ENCODE data around the gene CRMP1.
"Not testable (repeated sequence)": the region's sequence is repeated elsewhere in the genome, so short reads cannot be mapped to it uniquely, and the experiment has no call there.

CRMP1 gene

DNA sequence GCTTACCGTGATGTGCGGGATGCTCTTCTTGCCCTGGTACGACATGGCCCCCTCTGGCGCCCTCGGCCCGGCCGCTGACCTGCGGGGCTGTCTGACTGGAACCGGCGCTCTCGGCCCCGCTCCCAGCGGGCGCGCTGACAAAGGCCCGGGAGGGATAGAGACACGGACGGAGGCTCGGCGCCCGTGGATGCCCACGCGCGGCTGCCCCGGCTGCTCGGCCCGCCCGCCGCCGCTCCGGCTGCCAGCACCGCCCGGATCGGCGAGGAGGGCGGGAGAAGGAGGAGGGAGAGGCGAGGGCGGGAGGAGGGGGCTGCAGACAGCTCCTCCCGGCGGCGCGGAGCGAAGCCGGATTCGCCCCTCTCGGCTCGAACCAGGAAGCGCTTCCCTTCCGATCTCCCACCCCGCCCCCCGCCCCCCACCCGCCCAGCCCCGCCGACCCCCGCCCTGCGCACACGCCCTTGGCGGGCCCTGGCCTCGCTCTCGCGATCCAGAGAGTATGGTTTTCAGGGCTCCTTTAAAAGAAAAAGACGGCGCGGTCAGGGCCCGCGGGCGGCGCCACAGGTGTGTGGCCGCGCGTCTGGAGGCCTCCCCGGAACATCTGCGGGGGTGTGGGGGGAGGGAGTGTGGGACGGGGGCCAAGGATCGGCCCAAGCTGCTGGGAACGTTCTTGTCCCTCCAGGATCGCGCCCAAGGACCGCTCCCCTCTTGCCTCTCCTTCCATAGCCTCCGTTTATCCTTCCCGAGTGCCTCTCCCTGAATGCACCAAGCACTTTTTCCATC, 4.5 kb downstream of the CRMP1 start:
- DNase-seq (ENCODE audit: low read depth) = no peak

DNA sequence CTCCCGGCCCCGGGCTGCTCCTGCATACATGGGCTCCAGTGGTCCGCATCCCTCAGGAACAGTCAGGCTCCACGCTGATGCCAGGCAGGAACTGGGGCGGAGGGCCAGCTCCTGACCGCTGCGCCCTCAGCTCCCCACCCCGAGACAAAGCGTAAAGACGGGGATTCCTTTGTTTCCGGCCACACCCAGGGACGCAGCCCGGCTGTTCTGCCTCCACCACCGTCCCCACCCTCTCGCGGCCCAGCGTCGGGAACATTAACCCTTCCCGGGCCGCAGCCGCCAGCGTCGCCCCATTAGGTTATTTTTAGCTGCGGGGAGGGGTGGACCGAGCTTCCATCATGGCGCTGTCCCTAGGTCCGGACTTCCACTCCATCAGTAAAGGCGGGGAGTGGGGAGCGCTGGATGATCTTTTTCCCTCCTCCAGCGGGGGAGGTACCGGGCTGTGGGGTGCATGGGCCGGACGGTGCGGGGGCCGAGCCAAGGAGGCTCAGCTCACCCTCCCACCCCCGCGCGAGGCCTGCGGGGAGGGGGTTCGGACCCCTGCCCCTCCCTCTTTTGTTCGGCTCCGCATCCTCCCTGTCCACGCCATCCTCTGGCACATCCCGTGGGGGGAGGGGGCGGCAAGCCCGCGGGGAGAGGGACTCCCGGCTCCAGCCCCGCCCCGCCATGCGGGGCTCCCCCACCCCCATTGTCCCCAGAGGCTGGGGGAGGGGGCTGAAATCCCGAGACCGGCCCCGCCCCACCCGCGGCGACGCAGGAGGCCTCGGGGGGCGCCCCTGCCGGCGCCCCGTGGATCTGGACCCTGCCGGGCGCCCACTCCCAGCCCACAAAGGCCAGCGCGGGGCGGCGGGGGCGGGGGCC, 5.3 kb downstream of the CRMP1 start:
- DNase-seq (ENCODE audit: low read depth) = no peak

DNA sequence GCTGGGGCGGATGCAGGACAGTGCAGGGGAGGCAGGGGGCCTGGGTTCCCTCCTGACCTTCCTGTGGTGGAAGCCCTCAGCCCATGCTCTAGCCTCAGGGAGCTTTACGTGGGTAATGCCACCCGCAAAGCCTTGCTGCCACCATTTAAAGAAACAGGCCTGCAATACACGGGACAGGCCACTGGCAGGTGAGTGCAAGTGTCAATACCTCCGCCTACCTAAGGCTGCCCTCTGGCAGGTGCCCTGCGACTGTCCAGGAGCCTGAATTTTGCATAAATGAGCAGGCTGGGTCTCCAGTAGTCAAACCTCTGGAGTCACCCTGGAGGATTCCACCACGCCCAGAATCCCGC, 5.9 kb downstream of the CRMP1 start:
- no peak for DNase-seq (ENCODE audit: low read depth)

DNA sequence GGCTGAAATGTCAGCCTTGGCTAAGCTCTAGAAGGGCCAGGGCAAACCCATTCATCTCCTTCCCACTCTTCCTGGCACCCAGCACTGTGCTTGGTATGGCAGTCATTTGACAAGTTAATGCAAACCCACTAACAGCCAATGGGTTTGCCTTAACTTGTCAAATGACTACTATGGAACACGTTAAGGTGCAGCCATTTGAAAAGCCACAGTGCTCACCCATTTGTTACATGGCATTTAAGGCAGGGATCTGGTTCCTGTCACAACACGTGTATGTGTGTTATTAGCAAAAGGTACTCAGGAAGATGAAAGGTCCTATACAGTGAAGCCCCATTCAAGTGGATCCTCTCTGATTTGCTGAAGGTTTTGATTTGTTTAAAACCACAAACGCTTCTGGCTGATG, 7.2 kb downstream of the CRMP1 start:
- DNase-seq (ENCODE audit: low read depth) = no peak

DNA sequence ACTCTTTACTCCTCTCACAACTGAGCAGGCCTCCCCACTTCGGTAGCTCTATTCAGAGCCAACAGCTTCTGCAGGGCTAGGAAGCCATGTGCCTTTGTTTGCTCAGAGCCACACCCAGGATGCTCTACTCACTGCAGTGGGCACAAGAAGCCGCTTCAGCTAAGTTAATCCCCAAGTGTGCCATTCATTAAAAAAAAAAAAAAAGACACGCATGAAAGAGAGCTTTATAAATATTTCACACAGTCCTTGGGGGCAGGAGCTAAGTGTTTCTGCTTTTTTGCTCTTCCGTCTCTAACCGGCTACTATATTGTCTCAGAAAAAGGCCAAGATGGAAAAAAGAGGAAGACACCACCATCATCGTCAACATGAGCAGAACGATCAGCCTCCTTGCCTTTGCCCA, 8.1 kb downstream of the CRMP1 start:
- DNase-seq (ENCODE audit: low read depth) = no peak

DNA sequence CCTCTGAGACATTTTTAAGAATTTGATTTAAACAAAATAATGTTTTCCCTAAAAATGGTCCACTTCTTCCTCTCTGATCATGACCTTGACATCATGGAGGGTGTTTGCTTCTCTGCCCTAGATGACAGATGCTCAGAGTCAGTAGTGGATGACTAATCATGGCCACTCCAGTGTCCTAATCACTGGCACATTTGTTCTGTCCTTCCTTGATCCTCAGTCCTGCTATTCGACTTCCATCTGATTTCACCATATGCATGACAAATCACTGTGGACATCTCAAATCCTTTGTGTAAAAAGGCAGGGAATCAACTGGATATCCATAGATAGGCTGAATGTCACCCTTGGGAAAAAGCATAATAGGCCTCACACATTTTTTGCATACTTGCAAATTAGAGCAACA, 9.0 kb downstream of the CRMP1 start:
- no peak for DNase-seq (ENCODE audit: low read depth)

DNA sequence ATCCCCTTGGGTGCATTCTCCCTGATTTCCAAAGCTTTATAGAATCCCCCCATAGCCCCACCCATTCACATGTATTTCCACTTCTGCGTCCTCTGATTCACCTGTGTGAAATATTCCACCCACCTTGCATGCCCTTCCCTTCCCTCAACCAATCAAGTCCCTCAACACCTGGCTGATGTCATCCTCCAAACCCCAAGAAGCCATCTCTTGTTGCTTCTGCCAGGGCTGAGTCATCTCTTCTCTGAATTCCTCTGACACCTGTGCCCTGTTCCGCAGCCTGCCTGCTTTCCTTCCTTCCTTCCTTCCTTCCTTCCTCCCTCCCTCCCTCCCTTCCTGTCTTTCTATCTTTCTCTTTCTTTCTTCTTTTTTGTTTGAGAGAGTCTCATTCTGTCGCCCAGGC, 9.9 kb downstream of the CRMP1 start:
- no peak for DNase-seq (ENCODE audit: low read depth)

DNA sequence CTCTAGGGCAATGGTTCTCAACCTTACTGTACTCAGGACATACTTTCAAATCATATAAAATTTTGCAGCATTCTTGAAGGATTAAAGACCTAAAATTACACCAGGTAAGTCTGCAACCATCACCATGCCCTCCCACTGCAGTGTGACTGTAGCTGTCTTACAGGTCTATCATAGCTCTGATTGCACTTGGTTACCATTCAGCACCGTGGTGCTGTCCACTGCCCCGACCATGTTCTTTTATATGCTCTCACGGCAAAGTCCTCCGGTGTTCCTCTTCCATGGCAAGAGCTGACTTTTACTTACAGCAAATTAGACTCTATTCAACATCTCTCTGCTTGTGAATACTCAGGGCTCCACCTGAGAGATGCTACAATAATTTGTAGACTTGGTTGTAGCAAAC, 11.5 kb downstream of the CRMP1 start:
- no peak for DNase-seq (ENCODE audit: low read depth)

DNA sequence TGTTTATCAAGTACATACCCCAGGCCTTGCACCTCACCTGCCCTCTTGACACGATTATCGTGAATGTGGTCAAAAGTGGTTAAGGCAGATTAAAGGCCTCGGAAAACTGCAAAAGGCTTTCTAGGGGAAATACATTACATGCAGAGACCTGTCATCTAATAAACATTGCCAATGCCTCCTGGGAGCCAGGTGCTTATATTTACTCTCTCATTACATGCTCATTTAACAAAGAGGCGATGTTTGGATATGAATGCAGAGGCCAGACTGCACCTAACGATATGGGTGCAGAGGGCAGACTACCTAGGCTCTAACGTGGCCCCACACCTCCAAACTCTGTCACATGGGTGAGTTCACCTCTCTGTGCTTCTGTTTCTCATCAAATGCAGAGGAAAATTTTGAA, 14.5 kb downstream of the CRMP1 start:
- no peak for DNase-seq (ENCODE audit: low read depth)

DNA sequence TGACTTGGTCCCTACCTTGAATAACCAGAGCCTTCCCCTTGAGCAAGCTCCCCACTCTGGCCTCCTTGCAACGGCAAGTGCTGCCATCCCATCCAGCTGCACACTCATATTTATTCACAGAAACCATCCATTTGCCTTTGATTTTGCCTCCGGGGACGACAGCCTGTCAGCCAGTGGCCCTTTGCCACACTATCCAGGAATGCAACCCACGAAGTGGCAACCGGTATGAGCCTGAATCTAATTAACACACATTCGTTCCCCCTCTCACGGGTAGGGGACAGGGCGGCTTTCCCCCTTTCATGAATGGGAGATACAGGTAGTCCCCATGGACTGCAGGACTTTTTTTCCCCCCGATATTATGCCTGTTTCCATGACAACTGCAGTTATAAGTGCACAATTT, 15.5 kb downstream of the CRMP1 start:
- no peak for DNase-seq (ENCODE audit: low read depth)

DNA sequence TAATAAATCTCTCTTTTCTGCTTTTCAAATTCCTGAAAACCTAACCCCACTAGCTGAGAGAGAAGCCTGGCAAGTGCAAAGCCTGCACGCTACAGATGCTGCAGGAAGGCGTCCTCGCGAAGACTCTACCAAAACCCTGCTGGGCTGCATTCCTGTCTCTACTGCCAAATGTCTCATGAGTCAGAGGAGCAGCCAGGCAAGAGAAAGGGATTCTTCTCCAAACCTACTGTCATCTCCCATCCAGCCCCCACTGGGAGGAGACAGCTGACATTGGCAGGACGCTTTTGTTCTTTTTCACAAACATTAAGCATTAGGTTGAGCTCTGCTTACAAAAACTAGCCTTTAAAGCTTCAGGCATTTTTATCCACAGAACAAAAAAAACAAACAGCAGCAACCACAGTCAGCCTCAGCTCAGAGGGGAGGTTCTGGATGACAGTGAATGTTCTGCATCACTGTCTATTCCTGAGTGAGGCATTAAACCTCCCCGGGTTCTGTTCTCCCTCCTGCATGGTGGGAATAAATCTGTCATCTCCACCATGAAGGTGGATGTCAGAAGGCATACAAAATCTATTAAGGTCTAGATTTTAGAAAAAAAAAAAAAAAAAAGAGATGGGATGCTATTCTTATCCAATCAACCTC, 18.0 kb downstream of the CRMP1 start:
- peak; percentile 28 for DNase-seq (ENCODE audit: low read depth)

DNA sequence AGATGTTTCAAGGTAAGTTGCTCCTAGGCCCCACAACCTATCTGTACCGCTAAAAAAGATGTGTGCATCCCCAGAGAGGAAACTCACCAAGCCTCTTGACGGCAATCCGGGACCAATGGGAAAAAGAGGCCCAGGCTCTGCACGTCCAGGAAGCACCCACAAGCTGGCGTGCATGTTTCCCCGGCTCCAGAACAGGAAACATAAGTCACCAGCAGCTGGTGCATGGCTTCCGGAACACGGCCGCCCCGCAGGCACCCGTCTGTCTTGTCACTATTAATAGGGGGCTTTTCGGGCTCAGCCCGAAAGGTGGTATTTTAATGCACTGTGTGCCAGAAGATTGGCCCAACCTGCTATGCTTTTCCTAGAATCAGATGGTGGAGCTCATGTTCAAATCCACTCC, 22.2 kb downstream of the CRMP1 start:
- no peak for DNase-seq (ENCODE audit: low read depth)

DNA sequence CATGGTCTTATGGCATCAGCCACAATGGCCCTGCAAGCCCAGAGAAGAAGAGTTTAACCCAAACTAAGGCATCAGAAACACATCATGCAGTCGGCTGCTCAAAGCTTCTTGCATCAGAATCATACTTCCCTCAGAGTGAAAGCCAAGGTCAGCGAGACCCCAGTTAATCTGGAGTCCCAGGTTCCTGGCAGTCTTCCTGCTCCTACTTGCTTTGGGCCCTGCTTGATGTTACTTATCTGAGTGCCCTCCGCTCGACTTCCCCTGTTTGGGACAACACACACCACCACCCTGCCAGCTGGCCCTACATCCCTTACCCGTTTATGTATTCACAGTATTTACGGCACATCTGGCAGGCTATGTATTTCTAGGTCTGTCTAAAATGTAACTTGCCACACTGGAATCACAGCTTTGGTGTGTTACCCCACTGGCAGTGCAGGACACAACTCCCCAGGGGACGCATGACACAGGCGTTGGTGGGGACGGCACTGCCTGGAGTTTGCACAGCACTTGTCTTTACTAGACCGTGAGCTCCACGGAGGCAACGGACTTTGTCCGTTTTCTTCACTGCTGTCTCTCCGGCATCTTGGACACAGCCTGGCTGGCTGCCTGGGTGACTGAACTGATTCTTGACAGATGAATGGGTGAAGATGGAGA, 22.8 kb downstream of the CRMP1 start:
- no peak for DNase-seq (ENCODE audit: low read depth)

DNA sequence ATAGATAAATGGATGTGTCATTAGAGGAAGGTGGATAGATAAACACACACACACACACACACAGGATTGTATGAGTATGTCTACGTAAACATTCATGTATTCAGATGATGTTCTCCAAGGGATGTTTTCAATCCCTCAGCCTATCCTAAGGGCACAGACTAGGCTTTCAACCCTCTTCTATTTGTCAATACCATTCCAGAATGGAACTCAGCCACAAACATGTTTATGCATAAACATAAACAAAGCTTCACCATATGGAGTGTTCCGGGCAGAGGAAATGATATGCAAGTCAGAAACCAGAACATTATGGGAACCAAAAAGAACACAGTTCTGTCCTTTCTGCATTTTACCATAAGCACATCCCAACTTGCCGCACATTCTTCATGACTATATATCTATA, 25.0 kb downstream of the CRMP1 start:
- no peak for DNase-seq (ENCODE audit: low read depth)

DNA sequence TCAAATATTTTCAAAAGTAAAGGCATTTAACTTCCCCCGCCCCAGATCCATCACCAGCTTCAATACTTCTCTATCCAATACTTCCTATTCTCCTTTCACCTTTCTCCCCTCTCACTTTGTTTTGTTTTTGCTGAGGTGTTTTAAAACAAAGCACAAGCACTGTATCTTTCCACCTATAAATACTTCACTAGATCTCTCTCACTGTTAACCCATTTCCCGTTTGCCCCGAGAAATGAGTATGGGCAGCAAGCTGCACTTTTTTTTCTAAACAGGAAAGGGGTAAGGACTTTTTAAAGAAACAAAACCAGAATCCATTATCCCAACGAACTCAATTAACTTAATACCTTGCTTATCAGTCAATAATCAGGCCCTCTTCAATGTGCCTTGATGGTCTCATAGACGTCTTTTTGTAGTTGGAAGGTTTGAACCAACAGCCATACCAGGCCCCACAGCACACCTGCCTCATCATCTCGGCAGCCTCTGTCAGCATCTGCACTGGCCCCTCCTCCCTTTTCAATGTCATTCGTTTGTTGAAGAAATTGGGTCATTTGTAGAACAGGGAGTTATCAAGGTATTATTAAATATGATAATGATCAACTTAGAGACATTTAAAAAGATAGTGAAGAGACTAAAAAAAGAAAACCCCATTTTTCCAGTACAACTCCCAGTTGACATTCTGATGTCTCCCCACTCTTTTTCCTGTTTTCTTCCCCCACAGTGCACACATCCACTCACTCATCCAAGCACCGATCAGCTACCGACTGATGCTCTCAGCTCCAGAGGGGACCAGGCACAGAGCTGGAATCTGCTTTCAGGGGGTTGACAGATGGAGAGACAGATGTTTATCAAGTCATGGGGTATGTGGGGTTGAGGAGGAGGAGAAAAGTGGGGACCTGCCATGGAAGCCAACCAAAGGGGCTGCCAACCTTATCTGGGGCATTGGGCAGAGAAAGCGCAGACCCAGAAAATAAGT, 25.8 kb downstream of the CRMP1 start:
- DNase-seq (ENCODE audit: low read depth) = no peak

DNA sequence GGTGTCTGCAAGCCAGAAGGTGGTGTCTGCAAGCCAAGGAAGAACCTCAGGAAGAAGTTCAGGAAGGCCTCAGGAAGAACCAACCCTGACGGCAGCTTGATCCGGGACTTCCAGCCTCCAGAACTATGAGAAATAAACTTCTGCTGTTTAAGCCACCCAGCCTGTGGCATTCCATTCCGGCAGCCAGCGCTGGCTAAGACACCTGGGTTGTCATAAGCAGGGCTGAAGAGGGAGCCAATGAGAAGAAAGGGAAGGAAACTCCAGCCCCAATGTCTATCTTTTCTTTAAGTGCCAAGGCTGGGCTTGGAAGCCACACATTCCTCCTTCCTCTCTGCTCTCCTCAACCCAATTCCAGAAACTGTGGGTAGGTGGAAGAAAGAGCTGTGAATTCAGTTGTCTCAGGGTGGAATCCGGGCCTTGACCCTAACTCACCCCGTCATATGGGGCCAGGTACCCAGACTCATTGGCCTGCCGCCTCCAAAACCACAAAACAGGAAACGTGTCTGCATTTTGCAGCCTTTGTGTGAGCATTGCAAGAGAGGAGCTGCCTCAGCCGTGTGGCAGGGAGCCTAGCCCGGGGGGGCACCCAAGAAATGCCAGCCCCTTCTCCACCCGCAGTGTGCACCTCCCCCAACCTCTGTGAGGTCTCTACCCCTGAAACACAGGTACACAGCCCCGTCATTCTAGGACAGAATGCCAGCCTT, 26.8 kb downstream of the CRMP1 start:
- DNase-seq (ENCODE audit: low read depth) = no peak

DNA sequence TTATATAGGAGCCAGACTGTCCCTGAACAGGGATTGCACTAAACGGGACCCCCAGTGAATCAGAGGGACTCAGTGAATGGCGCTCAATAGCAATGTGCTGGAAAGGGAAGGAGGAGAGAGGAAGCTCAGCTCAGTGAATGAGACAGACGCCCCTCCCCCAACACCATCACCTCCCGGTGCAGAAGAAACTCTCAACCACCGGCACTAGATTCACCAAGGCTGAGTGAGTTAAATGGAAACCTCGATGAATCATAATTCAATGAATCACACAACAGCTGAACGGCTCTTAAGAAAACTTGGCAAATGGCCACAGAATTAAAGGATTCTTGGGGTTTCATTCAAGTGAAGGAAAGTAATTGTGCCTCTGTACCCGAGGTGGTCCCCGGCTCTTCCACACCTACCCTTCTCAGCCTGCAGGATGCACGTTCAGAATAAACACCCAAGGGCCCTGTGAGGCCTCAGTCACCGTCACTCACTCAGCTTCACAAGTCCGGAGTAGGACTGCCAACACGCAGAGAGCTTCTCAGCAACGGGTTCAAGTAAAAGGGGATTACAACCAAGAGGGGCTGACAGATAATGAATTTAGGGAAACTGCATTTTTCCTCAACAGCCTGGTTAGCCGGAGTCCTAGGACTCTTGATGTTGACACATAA, 29.3 kb downstream of the CRMP1 start:
- peak; percentile 21 for DNase-seq (ENCODE audit: low read depth)

DNA sequence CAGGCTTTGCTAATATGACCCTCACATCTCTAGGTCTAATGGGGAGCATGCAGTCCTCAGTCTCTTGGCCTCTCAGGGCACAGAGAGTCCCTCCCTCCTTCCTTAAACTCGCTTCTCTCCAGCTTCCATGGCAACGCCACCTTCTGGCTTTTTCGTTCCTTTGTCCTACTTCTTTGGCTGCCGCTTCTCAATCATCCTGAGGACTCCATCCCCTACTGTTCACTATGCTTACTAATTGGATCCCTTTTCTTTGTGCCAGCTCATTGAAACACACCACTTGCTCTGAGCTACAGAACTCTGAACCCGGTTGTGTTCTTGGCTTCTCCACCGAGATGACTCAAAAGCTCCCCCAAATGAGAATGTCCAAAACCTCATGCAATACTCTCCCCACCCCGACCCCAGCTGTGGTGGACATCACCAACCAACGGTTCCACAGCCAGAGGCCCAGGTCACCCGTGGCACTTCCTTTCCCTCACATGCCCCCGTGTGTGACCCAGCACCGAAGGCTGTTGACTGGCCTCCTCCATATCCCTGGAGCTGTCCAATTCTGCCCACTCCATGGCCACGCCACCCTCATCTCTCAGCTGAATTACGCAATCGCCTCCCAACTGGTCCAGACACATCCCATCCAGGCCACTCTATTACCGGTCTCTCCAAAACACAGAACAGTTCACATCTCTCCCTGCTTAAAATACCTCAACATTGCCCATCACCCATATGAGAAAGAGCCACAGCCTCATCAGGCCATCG, 34.7 kb downstream of the CRMP1 start:
- no peak for DNase-seq (ENCODE audit: low read depth)

DNA sequence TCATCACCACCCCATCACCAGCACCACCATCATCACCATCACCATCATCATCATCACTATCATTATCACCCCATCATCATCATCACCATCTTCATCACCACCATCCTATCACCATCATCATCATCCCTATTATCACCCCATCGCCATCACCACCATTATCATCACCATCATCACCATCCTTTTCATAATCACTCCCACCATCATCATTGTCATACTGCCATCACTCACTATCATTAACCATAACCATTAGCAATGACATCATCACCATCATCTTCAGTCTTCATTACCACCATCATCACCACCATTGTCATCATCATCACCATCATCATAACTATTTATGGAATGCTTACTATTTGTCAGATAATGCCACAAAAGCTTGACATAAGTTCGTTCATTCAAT, 35.7 kb downstream of the CRMP1 start:
- no peak for DNase-seq (ENCODE audit: low read depth)

DNA sequence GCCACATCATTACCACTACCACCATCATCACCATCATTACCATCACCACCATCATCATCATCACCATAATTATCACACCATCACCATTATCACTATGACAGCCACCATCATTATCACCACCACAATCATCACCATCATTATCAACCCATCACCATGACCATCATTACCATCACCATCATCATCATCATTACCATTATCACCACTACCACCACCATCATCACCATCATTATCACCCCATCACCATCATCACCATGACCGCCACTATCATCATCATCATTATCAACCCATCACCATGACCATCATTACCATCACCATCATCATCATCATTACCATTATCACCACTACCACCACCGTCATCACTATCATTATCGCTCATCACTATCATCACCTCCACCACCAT, 36.5 kb downstream of the CRMP1 start:
- not testable (repeated sequence) for DNase-seq (ENCODE audit: low read depth)

Data from GM04503 (cell line).